OCI-LY7 (cell line): ENCODE data around the gene ZNF74. TPM values are rescaled to one million over a fixed set of nuclear protein-coding genes. Genes with fewer than 3 reads are reported as not detected.

ENCODE experiments used
- BruUV-seq: library from RNA; stranded (reverse); fragments of 400-500 nt; replicated peaks from 2 replicates; lab custom pipeline; 2021; lab: Mats Ljungman, UMichigan
- CTCF ChIA-PET: fragments of 300-600 bp; sonication (Branson Sonifier 250); formaldehyde crosslinking; loops from one replicate; lab custom pipeline; 2022; ENCODE audit warnings: antibody characterized with exemption; ENCODE audit not compliant: unreplicated experiment; lab: Charles Lee
- POLR2A ChIA-PET: fragments of 300-600 bp; sonication (Branson Sonifier 250); formaldehyde crosslinking; loops from one replicate; lab custom pipeline; 2022; ENCODE audit warnings: antibody characterized with exemption; lab: Charles Lee
- DNase-seq: peaks from one replicate; pipeline ENCODE4 v3.0.0-alpha.2; 2015; ENCODE audit warnings: low spot score
- H2AFZ ChIP-seq: fragments of 200-600 bp; sonication (generic), shearing (Covaris generic); 2 replicates; pipeline ENCODE4 v1.6.1; 2014; ENCODE audit warnings: mild to moderate bottlenecking, antibody characterized with exemption, low read length, moderate library complexity
- H3K27ac ChIP-seq: fragments of 200-600 bp; sonication (generic); 2 replicates; pipeline ENCODE4 v1.5.1; 2014; ENCODE audit warnings: mixed run types, low read depth, mild to moderate bottlenecking, moderate library complexity, low read length, inconsistent platforms; ENCODE audit not compliant: poor library complexity, severe bottlenecking
- H3K36me3 ChIP-seq: fragments of 200-600 bp; sonication (generic); 2 replicates; pipeline ENCODE4 v1.6.1; 2014; ENCODE audit warnings: mild to moderate bottlenecking, antibody characterized with exemption, low read length, moderate library complexity, mixed read lengths; ENCODE audit not compliant: insufficient read depth
- H3K4me1 ChIP-seq: fragments of 200-600 bp; sonication (generic); 2 replicates; pipeline ENCODE4 v1.5.1; 2014; ENCODE audit warnings: mild to moderate bottlenecking, low read length; ENCODE audit not compliant: insufficient read depth, poor library complexity, severe bottlenecking
- H3K4me2 ChIP-seq: fragments of 200-600 bp; sonication (generic); 2 replicates; pipeline ENCODE4 v1.6.1; 2014; ENCODE audit warnings: mild to moderate bottlenecking, low read length
- H3K4me3 ChIP-seq: fragments of 200-600 bp; sonication (generic); 2 replicates; pipeline ENCODE4 v1.5.1; 2014; ENCODE audit warnings: mild to moderate bottlenecking, low read depth, low read length; ENCODE audit not compliant: poor library complexity, severe bottlenecking
- H3K79me2 ChIP-seq: fragments of 200-600 bp; sonication (generic); 2 replicates; pipeline ENCODE4 v1.6.1; 2016; ENCODE audit warnings: low read depth, mild to moderate bottlenecking, low read length, moderate library complexity, mixed read lengths; ENCODE audit not compliant: insufficient read depth
- H3K9me2 ChIP-seq: fragments of 200-600 bp; sonication (generic); 2 replicates; pipeline ENCODE4 v1.6.1; 2016; ENCODE audit warnings: mild to moderate bottlenecking, low read length, mixed read lengths; ENCODE audit not compliant: insufficient read depth
- H3K9me3 ChIP-seq: fragments of 200-600 bp; sonication (generic); 2 replicates; pipeline ENCODE4 v1.6.1; 2014; ENCODE audit warnings: mild to moderate bottlenecking, mixed run types, low read length, mixed read lengths
- H4K20me1 ChIP-seq: fragments of 200-600 bp; sonication (generic); 2 replicates; pipeline ENCODE4 v1.6.1; 2014; ENCODE audit warnings: mild to moderate bottlenecking, antibody characterized with exemption, low read length, moderate library complexity, mixed read lengths; ENCODE audit not compliant: insufficient read depth
- EZH2phosphoT487 ChIP-seq: fragments of 200-600 bp; sonication (generic); IDR thresholded peaks from 2 replicates; pipeline ENCODE4 v1.6.1; 2018; ENCODE audit warnings: low read depth, borderline replicate concordance, mild to moderate bottlenecking, mixed run types, antibody characterized with exemption, low read length, moderate library complexity, mixed read lengths
- intact Hi-C: fragments of 100-400 bp; cut with micrococcal nuclease; formaldehyde crosslinking; loops from one replicate; pipeline ENCODE4 v1.10.0; 2022; ENCODE audit not compliant: unreplicated experiment
- total RNA-seq, 2 experiments: library from RNA; depleted of rRNA in 1 of 2; stranded (reverse); fragments of >200 nt in 1 of 2; shearing (Covaris generic) in 1 of 2; gene quantifications; 2 replicates each; pipeline ENCODE4 v1.2.3, GENCODE V29; 2014 to 2022
- TF ChIP-seq, protein P1 (sequence below): fragments of 200-600 bp; sonication (generic); conservative IDR thresholded peaks from 2 replicates; pipeline ENCODE4 v1.5.1; 2014; ENCODE audit warnings: mild to moderate bottlenecking, antibody characterized with exemption, low read length, moderate library complexity, mixed read lengths

ZNF74 gene
- total RNA-seq, 2 experiments from 2014 or later: not detected

DNA sequence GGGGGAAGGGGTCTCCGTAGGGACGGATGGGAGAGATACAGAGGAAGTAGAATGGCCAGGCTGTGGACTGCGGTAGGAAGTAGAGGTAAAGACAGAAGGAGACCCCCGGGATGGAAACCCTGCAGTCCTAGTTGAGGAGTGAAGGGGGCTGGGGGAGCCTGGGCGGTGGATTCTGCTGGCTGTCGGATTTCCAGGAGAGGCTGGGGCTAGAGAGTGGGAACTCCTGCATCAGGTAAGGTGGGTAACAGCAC is 44.4 kb downstream of the ZNF74 start:
- no peak overlapping the region for H3K4me3 ChIP-seq
- no peaks in the 10 kb centered on the region for H3K4me1 ChIP-seq
- ChIA-PET POLR2A (no interaction called here), CTCF (no interaction called here)
- no peaks in the 10 kb centered on the region for H3K9me2 ChIP-seq
- no peaks in the 10 kb centered on the region for H3K36me3 ChIP-seq
- no peaks in the 10 kb centered on the region for H3K79me2 ChIP-seq
- TF ChIP-seq, protein P1, sequence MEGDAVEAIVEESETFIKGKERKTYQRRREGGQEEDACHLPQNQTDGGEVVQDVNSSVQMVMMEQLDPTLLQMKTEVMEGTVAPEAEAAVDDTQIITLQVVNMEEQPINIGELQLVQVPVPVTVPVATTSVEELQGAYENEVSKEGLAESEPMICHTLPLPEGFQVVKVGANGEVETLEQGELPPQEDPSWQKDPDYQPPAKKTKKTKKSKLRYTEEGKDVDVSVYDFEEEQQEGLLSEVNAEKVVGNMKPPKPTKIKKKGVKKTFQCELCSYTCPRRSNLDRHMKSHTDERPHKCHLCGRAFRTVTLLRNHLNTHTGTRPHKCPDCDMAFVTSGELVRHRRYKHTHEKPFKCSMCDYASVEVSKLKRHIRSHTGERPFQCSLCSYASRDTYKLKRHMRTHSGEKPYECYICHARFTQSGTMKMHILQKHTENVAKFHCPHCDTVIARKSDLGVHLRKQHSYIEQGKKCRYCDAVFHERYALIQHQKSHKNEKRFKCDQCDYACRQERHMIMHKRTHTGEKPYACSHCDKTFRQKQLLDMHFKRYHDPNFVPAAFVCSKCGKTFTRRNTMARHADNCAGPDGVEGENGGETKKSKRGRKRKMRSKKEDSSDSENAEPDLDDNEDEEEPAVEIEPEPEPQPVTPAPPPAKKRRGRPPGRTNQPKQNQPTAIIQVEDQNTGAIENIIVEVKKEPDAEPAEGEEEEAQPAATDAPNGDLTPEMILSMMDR: no peak
- no peak for TF ChIP-seq EZH2phosphoT487
- BruUV-seq: no TSS peak
- H4K20me1 ChIP-seq: no peaks in the 10 kb centered on the region
- H3K4me2 ChIP-seq: no peak overlapping the region
- no peak for DNase-seq
- H3K27ac ChIP-seq: no peak overlapping the region
- intact Hi-C loops: no loop called here
- H3K9me3 ChIP-seq: no peaks in the 10 kb centered on the region
- H2AFZ ChIP-seq: no peak overlapping the region

GRCh38 chr22:20438678-20439492 is 44.9 kb downstream of the ZNF74 start:
- H3K27ac ChIP-seq: no peak overlapping the region
- ChIA-PET POLR2A (no interaction called here), CTCF (no interaction called here)
- no peaks in the 10 kb centered on the region for H3K9me3 ChIP-seq
- no peak overlapping the region for H3K4me2 ChIP-seq
- H3K4me3 ChIP-seq: no peak overlapping the region
- no peaks in the 10 kb centered on the region for H3K79me2 ChIP-seq
- no peaks in the 10 kb centered on the region for H3K4me1 ChIP-seq
- no peak overlapping the region for H2AFZ ChIP-seq
- no peaks in the 10 kb centered on the region for H3K9me2 ChIP-seq
- intact Hi-C loops: no loop called here
- no peak for DNase-seq
- H3K36me3 ChIP-seq: no peaks in the 10 kb centered on the region
- BruUV-seq: no TSS peak
- H4K20me1 ChIP-seq: no peaks in the 10 kb centered on the region
- TF ChIP-seq EZH2phosphoT487: no peak
- TF ChIP-seq, protein P1: no peak

- Histone ChIP-seq H2AFZ (no peak overlapping the region), H4K20me1 (no peaks in the 10 kb centered on the region), H3K4me3 (no peak overlapping the region), H3K79me2 (no peaks in the 10 kb centered on the region), H3K4me2 (no peak overlapping the region), H3K27ac (no peak overlapping the region), H3K36me3 (no peaks in the 10 kb centered on the region), H3K9me3 (no peaks in the 10 kb centered on the region), H3K9me2 (no peaks in the 10 kb centered on the region), H3K4me1 (no peaks in the 10 kb centered on the region)
- intact Hi-C loops: no loop called here
- TF ChIP-seq, protein P1: no peak
- no peak for TF ChIP-seq EZH2phosphoT487
- no peak for DNase-seq
- CTCF ChIA-PET: no interaction called here
- BruUV-seq: no TSS peak
- POLR2A ChIA-PET: no interaction called here
Measured at GRCh38 chr22:20439556-20439927, 45.6 kb downstream of the ZNF74 start.
